DOHH2 (cell line): ENCODE measurements around the gene NPFFR1.
A peak's percentile ranks its signal among the peaks of the same experiment; 100 is the strongest.

Experiments used
- CTCF ChIP-seq: fragments of 200-600 bp; sonication (generic); IDR thresholded peaks from one replicate; pipeline ENCODE4 v1.5.1; 2014; ENCODE audit warnings: antibody characterized with exemption, mild to moderate bottlenecking, low read depth, low read length; ENCODE audit not compliant: poor library complexity, severe bottlenecking
- EZH2phosphoT487 ChIP-seq: fragments of 200-600 bp; sonication (generic); IDR thresholded peaks from 2 replicates; pipeline ENCODE4 v1.6.1; 2017; ENCODE audit warnings: borderline replicate concordance, mild to moderate bottlenecking, antibody characterized with exemption, low read length, moderate library complexity, mixed read lengths

GRCh38 chr10:70323697-70324338 lies 40.0 kb upstream of the NPFFR1 start:
- peak; percentile 34 for TF ChIP-seq CTCF
- TF ChIP-seq EZH2phosphoT487 = no peak
